Spleen (tissue), 11 donors: Measurements from ENCODE around the gene ARGFX. TPM values are rescaled to one million over a fixed set of nuclear protein-coding genes. Genes with fewer than 3 reads are reported as not detected.
A peak's percentile ranks its signal among the peaks of the same experiment; 100 is the strongest.

Experiments used
- DNase-seq: peaks from one replicate; pipeline ENCODE4 v3.0.0-alpha.2; 2020
- H3K27ac ChIP-seq, 8 donors: fragments of 200-600 bp; sonication (generic) in 7 of 8; 1 replicate in 4 of 8; 2 replicates in 4 of 8; pipeline versions ENCODE4 v1.5.0 to v1.8.0; 2016 to 2021; ENCODE audit warnings: inconsistent platforms in 4 of 8, mild to moderate bottlenecking in 4 of 8, moderate library complexity in 1 of 8
- H3K27me3 ChIP-seq, 7 donors: fragments of 200-600 bp; sonication (generic) in 6 of 7; replicated peaks in 1 of 7; 1 replicate in 4 of 7; 2 replicates in 3 of 7; pipeline versions ENCODE4 v1.5.0 to v1.8.0; 2016 to 2021; ENCODE audit warnings: inconsistent platforms in 3 of 7, mild to moderate bottlenecking in 1 of 7
- H3K36me3 ChIP-seq, 6 donors: fragments of 200-600 bp; sonication (generic) in 5 of 6; 1 replicate in 4 of 6; 2 replicates in 2 of 6; pipeline versions ENCODE4 v1.5.0 to v1.8.0; 2016 to 2021; ENCODE audit warnings: inconsistent platforms in 2 of 6
- H3K4me1 ChIP-seq, 6 donors: fragments of 200-600 bp; sonication (generic) in 5 of 6; 1 replicate in 3 of 6; 2 replicates in 3 of 6; pipeline versions ENCODE4 v1.5.0 to v1.8.0; 2016 to 2021; ENCODE audit warnings: inconsistent platforms in 3 of 6
- H3K4me3 ChIP-seq, 8 donors: fragments of 200-600 bp; sonication (generic) in 7 of 8; 1 replicate in 4 of 8; 2 replicates in 4 of 8; pipeline versions ENCODE4 v1.5.0 to v1.8.0; 2016 to 2021; ENCODE audit warnings: inconsistent platforms in 4 of 8, mild to moderate bottlenecking in 4 of 8, moderate library complexity in 2 of 8
- H3K9me3 ChIP-seq, 8 donors: fragments of 200-600 bp; sonication (generic) in 7 of 8; 1 replicate in 4 of 8; 2 replicates in 4 of 8; pipeline versions ENCODE4 v1.5.0 to v1.8.0; 2016 to 2021; ENCODE audit warnings: inconsistent platforms in 4 of 8
- POLR2A ChIP-seq, 3 donors: fragments of 450-650 bp; IDR thresholded peaks; one replicate each; pipeline ENCODE4 v1.5.1; 2017; ENCODE audit warnings: antibody characterized with exemption in 3 of 3, mild to moderate bottlenecking in 1 of 3
- POLR2AphosphoS5 ChIP-seq, 3 donors: sonication (generic); formaldehyde crosslinking; IDR thresholded peaks; one replicate each; pipeline ENCODE4 v1.5.1; 2017; ENCODE audit warnings: antibody characterized with exemption in 3 of 3
- WGBS, 5 donors: extraction: QIAGEN DNeasy Blood & Tissue Kit in 3 of 5; methylation state at CpG; one replicate each; pipeline versions ENCODE4 v1.1.5 to v1.1.7; 2013 to 2018; 5-methylcytosine and 5-hydroxymethylcytosine counted together
- intact Hi-C: fragments of 100-400 bp; cut with DNase I; formaldehyde crosslinking; loops from one replicate; pipeline ENCODE4 v1.15.0; 2023; ENCODE audit warnings: low total_unique reads
- polyA plus RNA-seq, 3 donors: library from polyadenylated mRNA; stranded (reverse); fragments of 200-250 nt; gene quantifications; one replicate each; pipeline ENCODE4 v1.2.1, GENCODE V29; 2013
- total RNA-seq, 7 donors: library from RNA; depleted of rRNA in 3 of 7; stranded (reverse); fragments of >200 nt in 3 of 7; fragmentation: NEBNext Ultra II Directional in 4 of 7; extraction: Animal tissue kit (Norgen Biotek cat#: 25700) in 4 of 7; gene quantifications; one replicate each; pipeline versions ENCODE4 v1.1.0 to v1.2.1, GENCODE V29; 2016 to 2021
- TF ChIP-seq, protein P1 (sequence below), 11 experiments: fragments of 200-600 bp in 7 of 11; fragments of 450-650 bp in 4 of 11; sonication (generic) in 4 of 11; IDR thresholded peaks in 8 of 11; conservative IDR thresholded peaks in 3 of 11; 1 replicate in 7 of 11; 2 replicates in 4 of 11; pipeline versions ENCODE4 v1.4.0 to v1.8.0; 2016 to 2021; ENCODE audit warnings: antibody characterized with exemption in 11 of 11, inconsistent platforms in 4 of 11, mild to moderate bottlenecking in 1 of 11
- donor health status: healthy with polysubstance abuse.
- donor health status: DM: no; HTN: no; CAD: no; lungs with moderate emphysema.
- donor health status: DM: no; HTN: no; CAD: no.
- donor health status: Bipolar disorder and iron deficiency.
- donor health status: healthy.
- donor health status: DM: no; HTN: no; CAD: no.
- donor health status: DM: yes; HTN: yes; CAD: no.

ARGFX gene
- total and polyA plus RNA-seq, 10 donors: not detected

DNA sequence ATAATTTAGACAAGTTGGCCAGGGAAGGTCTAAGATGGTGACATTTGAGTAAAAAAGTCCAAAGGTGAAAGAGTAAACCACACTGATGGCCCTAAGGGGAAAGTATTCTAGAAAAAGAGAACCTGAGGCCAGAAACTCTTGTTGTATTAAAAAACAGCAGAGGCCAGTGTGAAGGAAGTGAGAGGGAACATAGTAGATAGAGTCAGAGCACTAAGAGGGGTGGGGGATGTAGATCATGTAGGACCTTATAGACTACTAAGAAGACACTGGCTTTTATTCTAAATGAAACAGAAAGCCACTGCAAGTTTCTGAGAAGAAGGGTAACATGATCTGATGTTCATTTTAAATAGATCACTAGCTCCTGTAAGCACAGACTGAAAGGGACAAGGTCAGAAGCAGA, 36.5 kb upstream of the ARGFX start:
- TF ChIP-seq POLR2A (IDR thresholded peaks at IDR 0.05): no peak
- TF ChIP-seq, protein P1, sequence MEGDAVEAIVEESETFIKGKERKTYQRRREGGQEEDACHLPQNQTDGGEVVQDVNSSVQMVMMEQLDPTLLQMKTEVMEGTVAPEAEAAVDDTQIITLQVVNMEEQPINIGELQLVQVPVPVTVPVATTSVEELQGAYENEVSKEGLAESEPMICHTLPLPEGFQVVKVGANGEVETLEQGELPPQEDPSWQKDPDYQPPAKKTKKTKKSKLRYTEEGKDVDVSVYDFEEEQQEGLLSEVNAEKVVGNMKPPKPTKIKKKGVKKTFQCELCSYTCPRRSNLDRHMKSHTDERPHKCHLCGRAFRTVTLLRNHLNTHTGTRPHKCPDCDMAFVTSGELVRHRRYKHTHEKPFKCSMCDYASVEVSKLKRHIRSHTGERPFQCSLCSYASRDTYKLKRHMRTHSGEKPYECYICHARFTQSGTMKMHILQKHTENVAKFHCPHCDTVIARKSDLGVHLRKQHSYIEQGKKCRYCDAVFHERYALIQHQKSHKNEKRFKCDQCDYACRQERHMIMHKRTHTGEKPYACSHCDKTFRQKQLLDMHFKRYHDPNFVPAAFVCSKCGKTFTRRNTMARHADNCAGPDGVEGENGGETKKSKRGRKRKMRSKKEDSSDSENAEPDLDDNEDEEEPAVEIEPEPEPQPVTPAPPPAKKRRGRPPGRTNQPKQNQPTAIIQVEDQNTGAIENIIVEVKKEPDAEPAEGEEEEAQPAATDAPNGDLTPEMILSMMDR (IDR thresholded peaks at IDR 0.05 in 8 of 11, conservative IDR thresholded peaks at IDR 0.05 in 3 of 11): no peak
- no peak for TF ChIP-seq POLR2AphosphoS5 (IDR thresholded peaks at IDR 0.05)
- no peak overlapping the region for H3K4me3 ChIP-seq
- no peak overlapping the region for H3K27ac ChIP-seq
- H3K9me3 ChIP-seq: no peaks in the 10 kb centered on the region
- H3K27me3 ChIP-seq: no peaks in the 10 kb centered on the region
- peaks cover 0 to 60% (median 0%) of the 10 kb centered on the region in 6 donors for H3K36me3 ChIP-seq
- no peak for DNase-seq
- intact Hi-C loops: no loop called here
- no peaks in the 10 kb centered on the region for H3K4me1 ChIP-seq

DNA sequence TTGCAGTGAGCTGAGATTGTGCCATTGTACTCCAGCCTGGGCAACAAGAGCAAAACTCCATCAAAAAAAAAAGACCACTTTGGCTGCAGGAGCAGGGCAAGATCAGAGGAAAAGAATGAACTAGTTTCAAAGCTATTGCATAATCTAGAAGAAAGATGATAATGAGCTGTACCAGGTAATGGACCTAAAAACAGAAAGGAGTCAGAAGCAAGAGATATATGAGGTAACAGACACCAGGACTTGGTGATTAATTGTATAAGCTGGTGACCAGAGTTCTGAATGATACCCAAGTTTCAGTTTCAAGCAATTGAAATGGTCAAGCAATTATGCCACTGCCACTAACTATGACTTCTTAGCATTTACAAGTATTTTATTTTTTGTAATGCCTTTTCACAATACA, 24.8 kb upstream of the ARGFX start:
- Histone ChIP-seq H3K36me3 (peaks cover 0 to 17% (median 0%) of the 10 kb centered on the region in 6 donors), H3K4me1 (peaks cover 4 to 27% (median 17%) of the 10 kb centered on the region in 6 donors), H3K4me3 (no peak overlapping the region), H3K27me3 (no peaks in the 10 kb centered on the region), H3K27ac (no peak overlapping the region), H3K9me3 (no peaks in the 10 kb centered on the region)
- intact Hi-C loops: loop anchor here (10.0 kb wide), 1 partner anchor 1492 kb away; no protein-coding TSS in a partner anchor
- DNase-seq: no peak
- TF ChIP-seq POLR2AphosphoS5 (IDR thresholded peaks at IDR 0.05) (no peak), POLR2A (IDR thresholded peaks at IDR 0.05) (no peak)
- TF ChIP-seq, protein P1 (IDR thresholded peaks at IDR 0.05 in 8 of 11, conservative IDR thresholded peaks at IDR 0.05 in 3 of 11): no peak

DNA sequence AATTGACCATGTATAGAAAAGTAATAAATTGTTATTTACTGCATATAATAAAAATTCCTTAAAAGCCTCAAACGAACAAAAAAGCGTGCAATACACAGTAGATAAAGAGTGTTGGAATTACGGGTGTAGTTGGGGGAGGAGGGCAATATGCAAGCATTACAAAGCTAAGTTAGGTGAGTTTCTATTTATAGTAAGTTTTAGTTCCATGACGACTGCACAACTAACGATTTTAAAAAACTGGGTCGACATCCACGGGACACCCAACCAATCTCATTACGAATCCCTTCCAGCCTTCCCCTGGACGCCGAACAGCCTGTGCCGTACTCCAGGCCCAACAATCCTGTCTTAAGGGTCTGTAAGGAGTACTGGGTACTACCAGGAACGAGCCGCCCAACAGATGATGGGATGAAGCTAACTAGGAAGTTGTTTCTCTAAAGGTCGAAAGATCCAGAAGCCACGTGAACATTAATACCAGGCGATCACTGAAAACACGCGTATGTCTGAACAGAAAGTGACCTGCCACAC, 22.6 kb upstream of the ARGFX start:
- 7 to 11% (median 9%) methylated on average over 18 of the region's 18 CpGs for WGBS, 5 donors
- Histone ChIP-seq H3K27ac (peak overlapping the region in 3 of 8 donors; percentile 88 to 91 (median 89)), H3K4me3 (peak overlapping the region; percentile 47 to 93 (median 66)), H3K9me3 (no peaks in the 10 kb centered on the region), H3K36me3 (peaks cover 0 to 6% (median 0%) of the 10 kb centered on the region in 6 donors), H3K4me1 (peaks cover 4 to 40% (median 17%) of the 10 kb centered on the region in 6 donors), H3K27me3 (no peaks in the 10 kb centered on the region)
- intact Hi-C loops: loop anchor here (5.0 to 10.0 kb wide), 2 partner anchors 717 to 1490 kb away; no protein-coding TSS in a partner anchor
- no peak for DNase-seq
- TF ChIP-seq, protein P1 (IDR thresholded peaks at IDR 0.05 in 8 of 11, conservative IDR thresholded peaks at IDR 0.05 in 3 of 11): no peak
- no peak for TF ChIP-seq POLR2AphosphoS5 (IDR thresholded peaks at IDR 0.05)
- no peak for TF ChIP-seq POLR2A (IDR thresholded peaks at IDR 0.05)

DNA sequence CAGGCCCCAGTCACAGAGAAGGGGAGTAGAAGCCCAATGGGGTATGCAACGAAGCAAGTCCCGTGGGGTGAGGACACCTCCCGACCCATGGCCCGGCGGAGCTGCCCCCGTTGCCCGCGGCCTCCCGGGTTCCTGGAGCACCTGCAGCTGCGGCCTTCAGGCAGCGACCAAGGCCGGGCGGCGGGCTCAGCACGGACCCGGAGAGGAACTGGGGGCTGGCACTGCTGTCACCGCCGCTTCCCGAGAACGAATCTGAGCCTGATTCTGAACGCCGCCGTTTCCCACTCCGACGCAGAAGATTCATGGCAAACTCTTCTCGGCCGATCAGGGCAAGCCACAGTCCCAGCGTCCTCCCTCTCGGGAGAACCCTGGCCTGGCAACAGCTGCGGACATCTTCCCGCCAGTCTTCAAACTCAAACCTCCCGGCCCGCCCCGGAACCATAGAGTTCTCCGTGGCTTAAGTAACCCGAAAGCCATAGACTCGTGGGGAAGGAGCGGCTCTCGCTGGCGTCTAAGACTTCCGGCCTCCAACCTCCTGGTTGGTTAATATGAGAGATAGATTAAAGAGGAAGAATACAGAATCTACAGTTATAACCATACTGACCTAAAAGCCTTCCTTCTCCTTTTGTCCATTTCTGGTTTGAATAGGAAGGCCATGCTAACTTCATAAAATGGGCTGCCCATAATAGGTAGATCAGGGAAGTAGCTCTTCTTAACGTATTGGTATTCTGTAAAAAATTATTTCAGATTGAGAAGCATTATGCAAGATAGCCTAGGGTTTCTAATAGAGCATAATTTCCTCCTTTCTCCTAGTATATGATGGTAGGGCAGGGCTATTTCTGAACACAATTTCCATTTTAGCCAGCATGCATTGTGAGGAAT, 21.9 kb upstream of the ARGFX start, which contains the start of gene POLQ:
POLQ (minus strand) TSS at position 415 of the 882 bp plus-strand sequence; CDS start at position 304, 111 bp downstream.
- WGBS, 5 donors: 0 to 1% (median 0%) methylated on average over 23 to 42 of the region's 42 CpGs
- H3K9me3 ChIP-seq: no peaks in the 10 kb centered on the region
- H3K4me3 ChIP-seq: peak within 1 kb of the TSS; percentile 47 to 93 (median 66)
- no peak for TF ChIP-seq POLR2A (IDR thresholded peaks at IDR 0.05)
- peak; percentile 46 to 80 (median 72) for TF ChIP-seq POLR2AphosphoS5 (IDR thresholded peaks at IDR 0.05)
- intact Hi-C loops: loop anchor here (5.0 to 10.0 kb wide), 2 partner anchors 716 to 1489 kb away; no protein-coding TSS in a partner anchor
- peaks cover 4 to 40% (median 17%) of the 10 kb centered on the region in 6 donors for H3K4me1 ChIP-seq
- peak within 1 kb of the TSS; percentile 74 to 91 (median 87) for H3K27ac ChIP-seq
- DNase-seq: peak; percentile 97
- peaks cover 0 to under 1% (median 0%) of the 10 kb centered on the region in 6 donors for H3K36me3 ChIP-seq
- no peaks in the 10 kb centered on the region for H3K27me3 ChIP-seq
